HG03064 (cell line): Measurements from ENCODE around the gene SGF29.
"Not testable (repeated sequence)": the region's sequence is repeated elsewhere in the genome, so short reads cannot be mapped to it uniquely, and the experiment has no call there.

ENCODE experiments used
- ATAC-seq: cut with Tn5 transposase; IDR thresholded peaks from one replicate; pipeline ENCODE4 v1.9.1; 2021; ENCODE audit warnings: low read depth; ENCODE audit not compliant: unreplicated experiment

SGF29 gene

DNA sequence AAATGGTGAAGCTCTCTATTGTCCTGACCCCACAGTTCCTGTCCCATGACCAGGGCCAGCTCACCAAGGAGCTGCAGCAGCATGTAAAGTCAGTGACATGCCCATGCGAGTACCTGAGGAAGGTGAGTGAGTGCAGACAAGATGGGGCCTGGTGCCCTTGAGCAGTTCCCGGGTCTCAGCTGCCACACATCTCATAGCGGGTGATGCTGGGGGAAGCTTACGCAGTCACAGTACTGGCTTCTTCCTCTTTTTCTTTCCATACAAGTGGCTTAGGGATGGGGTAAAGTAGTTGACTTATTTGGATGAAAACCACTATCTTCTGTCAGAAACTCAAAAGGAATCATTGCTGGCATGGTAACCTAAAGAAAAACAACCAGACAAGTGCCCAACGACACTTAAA is 84.6 kb downstream of the SGF29 start:
- ATAC-seq: not testable (repeated sequence)

DNA sequence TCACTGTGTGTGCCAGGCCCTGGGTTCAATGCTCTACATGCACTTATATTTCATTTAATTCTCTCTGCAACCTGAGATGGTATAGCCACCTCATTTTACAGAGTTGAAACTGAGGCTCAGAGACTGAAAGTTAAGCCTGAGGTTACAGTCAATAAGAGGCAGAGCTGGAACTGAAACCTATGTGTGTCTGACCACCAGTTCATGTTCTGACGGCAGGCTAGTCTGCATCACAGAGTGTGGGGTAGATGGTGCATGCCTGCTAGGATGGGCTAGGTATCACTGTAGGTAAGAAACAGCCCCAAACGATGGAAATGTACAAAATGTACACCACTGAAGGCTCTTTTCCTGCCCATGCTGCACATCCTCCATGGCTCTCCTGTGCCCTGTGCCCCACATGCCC is 86.2 kb downstream of the SGF29 start:
- ATAC-seq: not testable (repeated sequence)
